OCI-LY1 (cell line): Measurements from ENCODE around the gene DHDDS.

Experiments used
- H2AFZ ChIP-seq: fragments of 200-600 bp; sonication (generic), shearing (Covaris generic); 2 replicates; pipeline ENCODE4 v1.6.0; 2014; ENCODE audit warnings: antibody characterized with exemption, mild to moderate bottlenecking, low read length
- H3F3A ChIP-seq: fragments of 200-600 bp; sonication (generic), shearing (Covaris generic); 2 replicates; pipeline ENCODE4 v1.6.0; 2014; ENCODE audit warnings: mild to moderate bottlenecking, antibody characterized with exemption, low read length, moderate library complexity; ENCODE audit not compliant: insufficient read depth
- H3K27ac ChIP-seq: fragments of 200-600 bp; sonication (generic); 2 replicates; pipeline ENCODE4 v1.5.1; 2014; ENCODE audit warnings: low read length, mixed run types, mild to moderate bottlenecking, low read depth; ENCODE audit not compliant: poor library complexity, severe bottlenecking
- H3K27me3 ChIP-seq: fragments of 200-600 bp; sonication (generic); 2 replicates; pipeline ENCODE4 v1.6.0; 2014; ENCODE audit warnings: antibody characterized with exemption, mild to moderate bottlenecking, low read length, moderate library complexity; ENCODE audit not compliant: insufficient read depth
- H3K36me3 ChIP-seq: fragments of 200-600 bp; sonication (generic); 2 replicates; pipeline ENCODE4 v1.6.1; 2014; ENCODE audit warnings: mild to moderate bottlenecking, antibody characterized with exemption, low read length, moderate library complexity, mixed read lengths; ENCODE audit not compliant: insufficient read depth
- H3K4me1 ChIP-seq: fragments of 200-600 bp; sonication (generic); 2 replicates; pipeline ENCODE4 v1.5.1; 2014; ENCODE audit warnings: mild to moderate bottlenecking, low read length, moderate library complexity; ENCODE audit not compliant: insufficient read depth, severe bottlenecking
- H3K4me2 ChIP-seq: fragments of 200-600 bp; sonication (generic), shearing (Covaris generic); 2 replicates; pipeline ENCODE4 v1.6.1; 2014; ENCODE audit warnings: low read length
- H3K4me3 ChIP-seq: fragments of 200-600 bp; sonication (generic); 2 replicates; pipeline ENCODE4 v1.5.1; 2014; ENCODE audit warnings: low read length, low read depth, mild to moderate bottlenecking, mixed read lengths; ENCODE audit not compliant: poor library complexity, severe bottlenecking
- H3K79me2 ChIP-seq: fragments of 200-600 bp; shearing (Covaris generic); 2 replicates; pipeline ENCODE4 v1.6.1; 2016; ENCODE audit warnings: mixed run types, low read length, mixed read lengths; ENCODE audit not compliant: insufficient read depth
- H3K9ac ChIP-seq: fragments of 200-600 bp; sonication (generic), shearing (Covaris generic); 2 replicates; pipeline ENCODE4 v1.6.1; 2014; ENCODE audit warnings: mild to moderate bottlenecking, low read length, mixed read lengths
- H3K9me2 ChIP-seq: fragments of 200-600 bp; sonication (generic), shearing (Covaris generic); 2 replicates; pipeline ENCODE4 v1.6.1; 2014; ENCODE audit warnings: low read depth, mild to moderate bottlenecking, low read length, mixed read lengths
- H3K9me3 ChIP-seq: fragments of 200-600 bp; shearing (Covaris generic); 2 replicates; pipeline ENCODE4 v1.6.1; 2014; ENCODE audit warnings: low read length, mixed read lengths
- H4K20me1 ChIP-seq: fragments of 200-600 bp; sonication (generic), shearing (Covaris generic); 2 replicates; pipeline ENCODE4 v1.6.0; 2016; ENCODE audit warnings: mild to moderate bottlenecking, low read length; ENCODE audit not compliant: insufficient read depth
- CTCF ChIP-seq: fragments of 200-600 bp; sonication (generic), shearing (Covaris generic); IDR thresholded peaks from 2 replicates; pipeline ENCODE4 v1.5.1; 2017; ENCODE audit warnings: mild to moderate bottlenecking, antibody characterized with exemption, low read length, moderate library complexity, mixed read lengths
- EZH2 ChIP-seq: fragments of 200-600 bp; sonication (generic), shearing (Covaris generic); IDR thresholded peaks from 2 replicates; pipeline ENCODE4 v1.8.0; 2017; ENCODE audit warnings: borderline replicate concordance, mixed run types, mild to moderate bottlenecking, antibody characterized with exemption, low read length, moderate library complexity, mixed read lengths

The DHDDS gene

GRCh38 chr1:26469558-26469957, 37.4 kb downstream of the DHDDS start:
- no peak overlapping the region for H3K4me3 ChIP-seq
- H3F3A ChIP-seq, result peaks cover 2% of the 10 kb centered on the region
- H4K20me1 ChIP-seq, result no peaks in the 10 kb centered on the region
- peaks cover 54% of the 10 kb centered on the region for H3K36me3 ChIP-seq
- no peak overlapping the region for H3K9ac ChIP-seq
- H3K4me2 ChIP-seq, result no peak overlapping the region
- no peak overlapping the region for H3K27ac ChIP-seq
- H2AFZ ChIP-seq, result no peak overlapping the region
- H3K9me2 ChIP-seq, result no peaks in the 10 kb centered on the region
- H3K27me3 ChIP-seq, result no peaks in the 10 kb centered on the region
- no peaks in the 10 kb centered on the region for H3K9me3 ChIP-seq
- peaks cover 29% of the 10 kb centered on the region for H3K4me1 ChIP-seq
- peaks cover 7% of the 10 kb centered on the region for H3K79me2 ChIP-seq
- TF ChIP-seq CTCF (no peak), EZH2 (no peak)

GRCh38 chr1:26470878-26471497, 38.9 kb downstream of the DHDDS start:
- peaks cover 7% of the 10 kb centered on the region for H3K79me2 ChIP-seq
- peak overlapping the region; percentile 100 for H3K9ac ChIP-seq
- peak overlapping the region; percentile 92 for H3K4me2 ChIP-seq
- no peak overlapping the region for H2AFZ ChIP-seq
- H3K4me3 ChIP-seq, result peak overlapping the region; percentile 81
- peaks cover 7% of the 10 kb centered on the region for H3F3A ChIP-seq
- H4K20me1 ChIP-seq, result no peaks in the 10 kb centered on the region
- H3K27ac ChIP-seq, result peak overlapping the region; percentile 71
- H3K9me3 ChIP-seq, result no peaks in the 10 kb centered on the region
- H3K4me1 ChIP-seq, result peaks cover 35% of the 10 kb centered on the region
- no peaks in the 10 kb centered on the region for H3K27me3 ChIP-seq
- no peaks in the 10 kb centered on the region for H3K9me2 ChIP-seq
- peaks cover 48% of the 10 kb centered on the region for H3K36me3 ChIP-seq
- TF ChIP-seq CTCF, result no peak

- peaks cover 7% of the 10 kb centered on the region for H3K79me2 ChIP-seq
- H3K9me3 ChIP-seq, result no peaks in the 10 kb centered on the region
- peaks cover 48% of the 10 kb centered on the region for H3K36me3 ChIP-seq
- no peak overlapping the region for H2AFZ ChIP-seq
- no peaks in the 10 kb centered on the region for H3K27me3 ChIP-seq
- peak overlapping the region; percentile 81 for H3K4me3 ChIP-seq
- peak overlapping the region; percentile 71 for H3K27ac ChIP-seq
- no peaks in the 10 kb centered on the region for H4K20me1 ChIP-seq
- TF ChIP-seq EZH2 (no peak), CTCF (no peak)
- peaks cover 14% of the 10 kb centered on the region for H3F3A ChIP-seq
- no peaks in the 10 kb centered on the region for H3K9me2 ChIP-seq
- peaks cover 38% of the 10 kb centered on the region for H3K4me1 ChIP-seq
- peak overlapping the region; percentile 92 for H3K4me2 ChIP-seq
- H3K9ac ChIP-seq, result peak overlapping the region; percentile 100
Measured at GRCh38 chr1:26471498-26472319, 39.6 kb downstream of the DHDDS start.
